PC-9 (cell line): ENCODE results near the gene HSD3B2. TPM values are rescaled to one million over a fixed set of nuclear protein-coding genes. Genes with fewer than 3 reads are reported as not detected.

Experiments
- Bru-seq: library from RNA; stranded (reverse); fragments of 400-500 nt; gene quantifications from one replicate; lab custom pipeline; 2021; lab: Mats Ljungman, UMichigan
- BruChase-seq, 2 experiments: library from RNA; stranded (reverse); fragments of 400-500 nt; gene quantifications; one replicate each; lab custom pipeline; 2021; lab: Mats Ljungman, UMichigan
- BruUV-seq: library from RNA; stranded (reverse); fragments of 400-500 nt; replicated peaks from 2 replicates; lab custom pipeline; 2021; lab: Mats Ljungman, UMichigan
- CTCF ChIA-PET: fragments of 300-600 bp; sonication (Branson Sonifier 250); formaldehyde crosslinking; loops from one replicate; lab custom pipeline; 2022; ENCODE audit warnings: antibody characterized with exemption; lab: Charles Lee
- POLR2A ChIA-PET: fragments of 300-600 bp; sonication (Branson Sonifier 250); formaldehyde crosslinking; loops from one replicate; lab custom pipeline; 2022; ENCODE audit warnings: antibody characterized with exemption; ENCODE audit not compliant: unreplicated experiment; lab: Charles Lee
- DNase-seq, 2 experiments: peaks; one replicate each; pipeline versions ENCODE4 v3.0.0 to v3.0.0-alpha.2; 2015 to 2022; ENCODE audit warnings: mixed read lengths in 1 of 2
- H2AFZ ChIP-seq: fragments of 200-600 bp; sonication (generic); 2 replicates; pipeline ENCODE4 v1.8.1; 2017; ENCODE audit warnings: antibody characterized with exemption
- H3F3A ChIP-seq: fragments of 200-600 bp; sonication (generic); 2 replicates; pipeline ENCODE4 v1.8.1; 2017; ENCODE audit warnings: antibody characterized with exemption, mild to moderate bottlenecking, low read depth; ENCODE audit not compliant: insufficient read depth
- H3K27ac ChIP-seq: fragments of 200-600 bp; sonication (generic); 2 replicates; pipeline ENCODE4 v1.6.1; 2016; ENCODE audit warnings: mixed run types
- H3K27me3 ChIP-seq: fragments of 200-600 bp; sonication (generic); 2 replicates; pipeline ENCODE4 v1.6.1; 2016; ENCODE audit warnings: low read depth, mixed run types; ENCODE audit not compliant: insufficient read depth
- H3K36me3 ChIP-seq: fragments of 200-600 bp; sonication (generic); 2 replicates; pipeline ENCODE4 v1.6.1; 2016; ENCODE audit warnings: low read depth, mixed run types
- H3K4me1 ChIP-seq: fragments of 200-600 bp; sonication (generic); replicated peaks from 2 replicates; pipeline ENCODE4 v1.6.1; 2016; ENCODE audit warnings: mixed run types; ENCODE audit not compliant: insufficient read depth
- H3K4me2 ChIP-seq: fragments of 200-600 bp; sonication (generic); 2 replicates; pipeline ENCODE4 v1.6.1; 2017; ENCODE audit warnings: mixed run types
- H3K4me3 ChIP-seq: fragments of 200-600 bp; sonication (generic); 2 replicates; pipeline ENCODE4 v1.6.1; 2016; ENCODE audit warnings: mixed run types
- H3K79me2 ChIP-seq: fragments of 200-600 bp; sonication (generic); 2 replicates; pipeline ENCODE4 v1.6.1; 2017; ENCODE audit warnings: low read depth, mixed run types
- H3K9me2 ChIP-seq: fragments of 200-600 bp; sonication (generic); 2 replicates; pipeline ENCODE4 v1.8.1; 2017; ENCODE audit warnings: mild to moderate bottlenecking; ENCODE audit not compliant: insufficient read depth
- H3K9me3 ChIP-seq: fragments of 200-600 bp; sonication (generic); 2 replicates; pipeline ENCODE4 v1.8.1; 2016; ENCODE audit warnings: low read depth; ENCODE audit not compliant: insufficient read depth
- H4K20me1 ChIP-seq: fragments of 200-600 bp; sonication (generic); 2 replicates; pipeline ENCODE4 v1.8.1; 2017; ENCODE audit not compliant: insufficient read depth
- CTCF ChIP-seq: fragments of 200-600 bp; sonication (generic); conservative IDR thresholded peaks from 2 replicates; pipeline ENCODE4 v1.6.1; 2017; ENCODE audit warnings: mixed run types, antibody characterized with exemption, mild to moderate bottlenecking, moderate library complexity
- EZH2 ChIP-seq: fragments of 200-600 bp; sonication (generic); IDR thresholded peaks from 2 replicates; pipeline ENCODE4 v1.8.0; 2017; ENCODE audit warnings: antibody characterized with exemption, low read depth
- intact Hi-C: fragments of 100-400 bp; cut with micrococcal nuclease; formaldehyde crosslinking; loops from one replicate; pipeline ENCODE4 v1.10.0; 2022; ENCODE audit not compliant: unreplicated experiment
- long read RNA-seq: library from polyadenylated mRNA; stranded (forward); transcript quantifications from one replicate; pipeline ENCODE4 v2.0.0, GENCODE V29; 2022
- total RNA-seq: library from RNA; stranded (reverse); gene quantifications from 2 replicates; pipeline ENCODE4 v1.2.3, GENCODE V29; 2021

Gene HSD3B2
- total RNA-seq (not detected in 2 replicates), Bru-seq, nascent RNA (not detected), BruChase-seq, experiment 1, labeled RNA remaining after a 2-hour chase (percentile 7 among the genes with signal in this experiment), BruChase-seq, experiment 2, labeled RNA remaining after a 6-hour chase (not detected)
- long read RNA-seq: 0 reads

- H3K36me3 ChIP-seq: no peaks in the 10 kb centered on the region
- no peaks in the 10 kb centered on the region for H3K79me2 ChIP-seq
- H3K4me3 ChIP-seq: no peak within 1 kb of the TSS
- no peak for DNase-seq
- BruUV-seq: no TSS peak
- H3K9me2 ChIP-seq: no peaks in the 10 kb centered on the region
- POLR2A ChIA-PET: no interaction called here
- no peak within 1 kb of the TSS for H3K4me2 ChIP-seq
- H2AFZ ChIP-seq: no peak within 1 kb of the TSS
- no peaks in the 10 kb centered on the region for H3K4me1 ChIP-seq
- intact Hi-C loops: no loop called here
- H3K27me3 ChIP-seq: no peaks in the 10 kb centered on the region
- CTCF ChIA-PET: no interaction called here
- H3K27ac ChIP-seq: no peak within 1 kb of the TSS
- no peaks in the 10 kb centered on the region for H3F3A ChIP-seq
- no peaks in the 10 kb centered on the region for H3K9me3 ChIP-seq
- H4K20me1 ChIP-seq: no peaks in the 10 kb centered on the region
- TF ChIP-seq CTCF: no peak
- no peak for TF ChIP-seq EZH2
These were observed at the start of gene HSD3B2 for GRCh38 chr1:119414950-119415349. TSS of gene HSD3B2 (plus strand) at chr1:119415150. CDS start at chr1:119415420, 270 bp downstream.

DNA sequence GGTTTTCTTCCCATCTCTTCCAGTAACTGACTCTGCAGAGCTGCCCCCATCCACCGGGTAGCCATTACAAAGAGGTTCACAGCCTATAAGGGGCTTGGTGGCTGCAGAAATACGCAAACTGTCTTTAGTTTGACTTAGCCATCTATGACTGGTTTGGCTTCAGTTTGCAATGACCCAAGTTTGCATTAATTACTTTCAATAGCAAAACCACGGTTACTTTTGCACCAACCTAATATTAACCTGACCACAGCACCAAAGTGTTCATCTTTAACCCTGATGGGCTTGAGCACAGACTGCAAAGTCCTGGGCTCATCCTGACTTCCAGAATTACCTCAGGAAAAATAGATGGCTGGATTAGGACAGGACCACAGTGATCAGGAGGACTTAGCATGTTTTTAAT is 48.5 kb upstream of the HSD3B2 start:
- H3K27ac ChIP-seq: no peak overlapping the region
- POLR2A ChIA-PET: no interaction called here
- CTCF ChIA-PET: interaction anchor here (0.9 kb wide), 1 partner anchor 91 kb away, joined by 3 read pairs; no protein-coding TSS in a partner anchor
- H3K4me1 ChIP-seq: no peaks in the 10 kb centered on the region
- intact Hi-C loops: no loop called here
- H3K79me2 ChIP-seq: no peaks in the 10 kb centered on the region
- H3K36me3 ChIP-seq: no peaks in the 10 kb centered on the region
- H3K4me3 ChIP-seq: no peak overlapping the region
- no peaks in the 10 kb centered on the region for H3K9me3 ChIP-seq
- H3F3A ChIP-seq: no peaks in the 10 kb centered on the region
- H2AFZ ChIP-seq: no peak overlapping the region
- no peaks in the 10 kb centered on the region for H3K27me3 ChIP-seq
- H3K4me2 ChIP-seq: no peak overlapping the region
- no peak for DNase-seq
- TF ChIP-seq EZH2: no peak
- TF ChIP-seq CTCF: no peak
- no peaks in the 10 kb centered on the region for H3K9me2 ChIP-seq
- no peaks in the 10 kb centered on the region for H4K20me1 ChIP-seq
- no TSS peak for BruUV-seq

DNA sequence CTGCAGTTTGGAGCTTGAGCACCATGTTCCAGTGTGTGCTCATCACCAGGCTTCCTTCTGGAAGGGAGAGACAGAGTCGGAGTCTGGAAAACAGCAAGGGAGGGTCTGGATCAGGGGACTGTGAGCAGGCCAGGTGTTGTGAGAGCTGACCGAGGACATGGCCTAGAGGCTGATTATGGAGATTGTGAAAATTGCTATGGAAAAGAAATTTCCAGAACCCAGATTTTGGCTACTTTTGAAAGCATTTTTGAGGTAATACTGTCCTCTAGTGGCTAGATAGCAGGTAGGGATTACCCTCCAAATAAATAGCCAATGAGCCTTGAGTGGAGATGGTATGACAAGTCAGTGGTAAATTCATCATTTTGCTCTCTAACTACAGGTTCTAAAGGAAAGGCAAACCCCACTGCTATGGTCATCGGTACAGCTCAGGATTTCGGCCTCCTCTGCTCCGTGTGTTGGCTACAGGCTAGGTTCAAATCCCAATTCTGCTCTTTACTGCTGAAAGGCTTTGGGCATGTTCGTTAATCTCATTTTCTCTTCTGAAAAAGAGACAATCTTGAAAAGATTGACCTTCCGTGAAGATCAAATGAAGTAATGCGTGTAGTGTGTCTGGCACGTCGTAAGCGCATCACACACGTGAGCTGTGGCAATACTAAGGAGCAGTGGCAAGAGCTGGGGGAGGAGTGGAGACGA is 47.4 kb upstream of the HSD3B2 start:
- H3K4me3 ChIP-seq: no peak overlapping the region
- intact Hi-C loops: loop anchor here (1.0 to 2.0 kb wide), 3 partner anchors 92 to 1291 kb away; no protein-coding TSS in a partner anchor
- H4K20me1 ChIP-seq: no peaks in the 10 kb centered on the region
- POLR2A ChIA-PET: no interaction called here
- H3F3A ChIP-seq: no peaks in the 10 kb centered on the region
- H2AFZ ChIP-seq: no peak overlapping the region
- H3K9me2 ChIP-seq: no peaks in the 10 kb centered on the region
- peaks cover 3% of the 10 kb centered on the region; the same call in 1 of the 2 replicates for H3K4me1 ChIP-seq
- CTCF ChIA-PET: interaction anchor here (0.7 kb wide), 1 partner anchor 1609 kb away, joined by 3 read pairs; no protein-coding TSS in a partner anchor
- DNase-seq: no peak
- no peak overlapping the region for H3K4me2 ChIP-seq
- H3K9me3 ChIP-seq: no peaks in the 10 kb centered on the region
- H3K27me3 ChIP-seq: no peaks in the 10 kb centered on the region
- no TSS peak for BruUV-seq
- H3K27ac ChIP-seq: no peak overlapping the region
- no peaks in the 10 kb centered on the region for H3K79me2 ChIP-seq
- TF ChIP-seq EZH2 (no peak), CTCF (peak; percentile 99)
- no peaks in the 10 kb centered on the region for H3K36me3 ChIP-seq
